Activated naive CD8-positive, alpha-beta T cell treated with anti-CD3 and anti-CD28 coated beads for 36 hours (primary cell): ENCODE data around the gene TBCK. TPM values are rescaled to one million over a fixed set of nuclear protein-coding genes. Genes with fewer than 3 reads are reported as not detected.
"Not testable (repeated sequence)": the region's sequence is repeated elsewhere in the genome, so short reads cannot be mapped to it uniquely, and the experiment has no call there.

ENCODE experiments used
- DNase-seq: peaks from one replicate; pipeline ENCODE4 v3.0.0; 2021
- H3K27ac Mint-ChIP-seq: one replicate; pipeline ENCODE4 v1.8.0; 2022; ENCODE audit warnings: mild to moderate bottlenecking, moderate library complexity, mixed read lengths
- H3K27me3 Mint-ChIP-seq: one replicate; pipeline ENCODE4 v1.8.0; 2022; ENCODE audit warnings: mild to moderate bottlenecking, mixed read lengths
- H3K36me3 Mint-ChIP-seq: one replicate; pipeline ENCODE4 v1.8.0; 2021; ENCODE audit warnings: mild to moderate bottlenecking, mixed read lengths
- H3K4me1 Mint-ChIP-seq: one replicate; pipeline ENCODE4 v1.8.0; 2021; ENCODE audit warnings: mixed read lengths
- H3K4me3 Mint-ChIP-seq: one replicate; pipeline ENCODE4 v1.8.0; 2022; ENCODE audit warnings: mild to moderate bottlenecking, moderate library complexity, mixed read lengths
- H3K9me3 Mint-ChIP-seq: one replicate; pipeline ENCODE4 v1.8.0; 2022; ENCODE audit warnings: mixed read lengths
- total RNA-seq, 2 experiments: library from RNA; stranded (reverse); gene quantifications; one replicate each; pipeline ENCODE4 v1.2.3, GENCODE V29; 2021

Gene TBCK
- total RNA-seq, 2 experiments from 2014 or later, result 21.2 to 21.5 TPM

- DNase-seq, result no peak
- Mint-ChIP-seq H3K27ac (no peak overlapping the region), H3K4me3 (no peak overlapping the region), H3K36me3 (peaks cover 17% of the 10 kb centered on the region), H3K27me3 (no peaks in the 10 kb centered on the region), H3K9me3 (peaks cover 2% of the 10 kb centered on the region), H3K4me1 (no peaks in the 10 kb centered on the region)
Observed at GRCh38 chr4:106245176-106245575, 70.8 kb downstream of the TBCK start.

GRCh38 chr4:106240699-106241098 is 75.3 kb downstream of the TBCK start:
- Mint-ChIP-seq H3K27me3 (no peaks in the 10 kb centered on the region), H3K27ac (no peak overlapping the region), H3K4me1 (no peaks in the 10 kb centered on the region), H3K4me3 (no peak overlapping the region), H3K9me3 (peaks cover 2% of the 10 kb centered on the region), H3K36me3 (peaks cover 12% of the 10 kb centered on the region)
- no peak for DNase-seq

GRCh38 chr4:106238820-106239420 is 77.1 kb downstream of the TBCK start:
- Mint-ChIP-seq H3K4me3 (no peak overlapping the region), H3K27ac (no peak overlapping the region), H3K27me3 (no peaks in the 10 kb centered on the region), H3K36me3 (peaks cover 8% of the 10 kb centered on the region), H3K4me1 (no peaks in the 10 kb centered on the region), H3K9me3 (peaks cover 2% of the 10 kb centered on the region)
- DNase-seq, result no peak

GRCh38 chr4:106231931-106232330 is 84.1 kb downstream of the TBCK start:
- Mint-ChIP-seq H3K9me3 (no peaks in the 10 kb centered on the region), H3K4me3 (no peak overlapping the region), H3K27me3 (no peaks in the 10 kb centered on the region), H3K4me1 (no peaks in the 10 kb centered on the region), H3K27ac (no peak overlapping the region), H3K36me3 (peaks cover 21% of the 10 kb centered on the region)
- DNase-seq, result no peak

DNA sequence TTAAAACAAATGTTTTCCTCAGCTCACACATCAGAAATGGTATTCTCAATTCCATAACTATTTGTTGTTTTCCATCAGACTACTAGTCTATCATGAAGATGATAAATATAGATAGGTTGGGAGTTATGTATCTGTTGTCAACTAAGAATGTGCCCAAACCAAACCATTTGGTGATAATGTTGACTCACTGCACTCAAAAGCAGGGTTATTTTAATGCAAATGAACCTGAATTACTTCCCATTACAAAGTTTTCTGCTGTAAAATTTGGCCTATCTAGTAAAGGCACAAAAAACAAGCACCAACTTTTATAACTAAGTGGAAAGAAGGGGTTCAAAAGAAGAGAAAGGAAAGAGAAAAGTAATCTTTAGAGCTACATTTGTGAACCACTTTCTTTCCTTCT is 93.5 kb downstream of the TBCK start:
- DNase-seq, result no peak
- H3K4me1 Mint-ChIP-seq, result no peaks in the 10 kb centered on the region
- H3K9me3 Mint-ChIP-seq, result peaks cover 4% of the 10 kb centered on the region
- no peaks in the 10 kb centered on the region for H3K27me3 Mint-ChIP-seq
- H3K4me3 Mint-ChIP-seq, result no peak overlapping the region
- H3K36me3 Mint-ChIP-seq, result peaks cover 27% of the 10 kb centered on the region
- no peak overlapping the region for H3K27ac Mint-ChIP-seq

GRCh38 chr4:106213291-106213690 is 102.7 kb downstream of the TBCK start:
- H3K27me3 Mint-ChIP-seq, H3K27ac Mint-ChIP-seq, H3K36me3 Mint-ChIP-seq, H3K9me3 Mint-ChIP-seq, H3K4me3 Mint-ChIP-seq, H3K4me1 Mint-ChIP-seq, DNase-seq: not testable (repeated sequence)

DNA sequence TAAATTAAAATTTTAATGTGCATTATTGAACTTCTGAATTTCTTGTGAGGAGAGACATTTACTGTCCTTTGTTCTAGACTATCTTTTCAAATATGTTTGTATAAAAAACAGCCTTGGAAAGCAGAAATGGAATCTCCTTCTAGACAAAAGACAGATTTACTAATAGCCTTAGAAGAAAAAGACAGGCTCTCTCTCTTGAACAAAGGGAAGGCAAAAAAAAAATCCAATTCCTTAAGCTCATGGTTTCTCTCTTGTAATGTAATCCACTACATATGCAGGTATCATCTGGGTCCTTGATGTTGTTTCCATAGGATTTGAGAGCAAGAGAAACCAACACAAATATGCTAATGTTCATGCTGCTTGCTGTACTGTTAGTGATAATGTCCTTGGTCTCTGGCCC is 106.0 kb downstream of the TBCK start:
- H3K27ac Mint-ChIP-seq, result no peak overlapping the region
- peaks cover 8% of the 10 kb centered on the region for H3K36me3 Mint-ChIP-seq
- no peak for DNase-seq
- no peaks in the 10 kb centered on the region for H3K4me1 Mint-ChIP-seq
- H3K27me3 Mint-ChIP-seq, result no peaks in the 10 kb centered on the region
- no peak overlapping the region for H3K4me3 Mint-ChIP-seq
- H3K9me3 Mint-ChIP-seq, result no peaks in the 10 kb centered on the region

- H3K27ac Mint-ChIP-seq, result no peak overlapping the region
- no peaks in the 10 kb centered on the region for H3K27me3 Mint-ChIP-seq
- DNase-seq, result no peak
- no peaks in the 10 kb centered on the region for H3K9me3 Mint-ChIP-seq
- H3K36me3 Mint-ChIP-seq, result peaks cover 8% of the 10 kb centered on the region
- H3K4me1 Mint-ChIP-seq, result no peaks in the 10 kb centered on the region
- no peak overlapping the region for H3K4me3 Mint-ChIP-seq
Observed at GRCh38 chr4:106208481-106209460, 107.2 kb downstream of the TBCK start.

DNA sequence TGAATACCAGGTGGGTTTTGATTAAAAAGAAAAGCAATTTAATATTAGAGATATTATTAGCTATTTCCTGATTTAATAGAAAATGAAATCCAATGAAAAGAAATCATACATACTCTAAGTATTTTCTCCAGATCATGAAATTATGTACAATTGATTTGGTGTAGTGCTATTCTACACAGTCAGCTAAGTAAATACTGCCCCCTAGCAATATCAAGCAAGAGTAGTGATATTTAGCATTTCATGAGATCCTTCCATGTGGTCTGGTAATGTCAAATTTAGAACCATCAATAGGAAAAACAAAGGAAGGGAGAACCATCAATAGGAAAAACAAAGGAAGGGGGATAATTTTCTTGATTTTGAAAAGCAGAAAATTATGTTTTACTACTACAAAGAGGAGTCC is 114.6 kb downstream of the TBCK start:
- no peaks in the 10 kb centered on the region for H3K9me3 Mint-ChIP-seq
- H3K27me3 Mint-ChIP-seq, result no peaks in the 10 kb centered on the region
- H3K27ac Mint-ChIP-seq, result no peak overlapping the region
- H3K4me3 Mint-ChIP-seq, result no peak overlapping the region
- no peaks in the 10 kb centered on the region for H3K4me1 Mint-ChIP-seq
- DNase-seq, result no peak
- H3K36me3 Mint-ChIP-seq, result peaks cover 12% of the 10 kb centered on the region

GRCh38 chr4:106195435-106195950 is 120.5 kb downstream of the TBCK start:
- H3K27me3 Mint-ChIP-seq, result no peaks in the 10 kb centered on the region
- no peak overlapping the region for H3K4me3 Mint-ChIP-seq
- no peak for DNase-seq
- H3K4me1 Mint-ChIP-seq, result no peaks in the 10 kb centered on the region
- H3K36me3 Mint-ChIP-seq, result peaks cover 22% of the 10 kb centered on the region
- H3K9me3 Mint-ChIP-seq, result no peaks in the 10 kb centered on the region
- H3K27ac Mint-ChIP-seq, result no peak overlapping the region

GRCh38 chr4:106194801-106195200 is 121.2 kb downstream of the TBCK start:
- Mint-ChIP-seq H3K9me3 (no peaks in the 10 kb centered on the region), H3K27me3 (no peaks in the 10 kb centered on the region), H3K36me3 (peaks cover 21% of the 10 kb centered on the region), H3K4me3 (no peak overlapping the region), H3K27ac (no peak overlapping the region), H3K4me1 (no peaks in the 10 kb centered on the region)
- no peak for DNase-seq

GRCh38 chr4:106192131-106192530 is 123.9 kb downstream of the TBCK start:
- Mint-ChIP-seq H3K36me3 (peaks cover 36% of the 10 kb centered on the region), H3K4me1 (no peaks in the 10 kb centered on the region), H3K9me3 (no peaks in the 10 kb centered on the region)

GRCh38 chr4:106186201-106186600 is 129.8 kb downstream of the TBCK start:
- no peaks in the 10 kb centered on the region for H3K27me3 Mint-ChIP-seq
- DNase-seq, result no peak
- H3K9me3 Mint-ChIP-seq, result peaks cover 16% of the 10 kb centered on the region
- H3K27ac Mint-ChIP-seq, result no peak overlapping the region
- H3K4me3 Mint-ChIP-seq, result no peak overlapping the region
- peaks cover 74% of the 10 kb centered on the region for H3K36me3 Mint-ChIP-seq
- no peaks in the 10 kb centered on the region for H3K4me1 Mint-ChIP-seq

More at GRCh38 chr4:106192131-106192530, 123.9 kb downstream of the TBCK start:
- Mint-ChIP-seq H3K4me3 (no peak overlapping the region), H3K27ac (no peak overlapping the region), H3K27me3 (no peaks in the 10 kb centered on the region)
- DNase-seq, result no peak

GRCh38 chr4:106183551-106183950 is 132.5 kb downstream of the TBCK start:
- H3K27ac Mint-ChIP-seq, result no peak overlapping the region
- no peak overlapping the region for H3K4me3 Mint-ChIP-seq
- H3K27me3 Mint-ChIP-seq, result no peaks in the 10 kb centered on the region
- peaks cover 65% of the 10 kb centered on the region for H3K36me3 Mint-ChIP-seq
- H3K9me3 Mint-ChIP-seq, result peaks cover 23% of the 10 kb centered on the region
- no peak for DNase-seq
- no peaks in the 10 kb centered on the region for H3K4me1 Mint-ChIP-seq

DNA sequence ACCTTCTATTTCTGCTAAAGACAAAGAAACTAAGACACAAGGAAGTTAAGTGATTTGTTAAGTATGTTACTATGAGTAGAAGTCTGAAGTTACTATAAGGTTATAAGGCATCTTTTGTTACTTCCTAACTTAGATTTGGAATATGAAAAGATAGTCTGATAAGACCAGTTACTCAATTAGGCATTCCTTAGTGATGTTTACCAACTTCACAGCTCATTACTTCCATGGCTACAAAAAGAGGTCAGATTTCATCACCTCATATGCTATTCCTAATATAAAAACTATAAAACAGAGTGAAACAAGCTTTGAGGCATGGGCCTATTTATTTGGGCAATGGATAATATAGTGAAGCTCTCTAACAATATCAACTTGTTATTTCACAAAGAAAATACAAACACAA is 143.1 kb downstream of the TBCK start:
- Mint-ChIP-seq H3K27ac (no peak overlapping the region), H3K9me3 (no peaks in the 10 kb centered on the region), H3K4me1 (no peaks in the 10 kb centered on the region), H3K27me3 (no peaks in the 10 kb centered on the region), H3K36me3 (peaks cover 16% of the 10 kb centered on the region), H3K4me3 (no peak overlapping the region)
- no peak for DNase-seq
